Activated CD4-positive, alpha-beta T cell treated with anti-CD3 and anti-CD28 coated beads, Interleukin-2, amount 50 U/mL, for 16 hours (primary cell): ENCODE results near the gene EIF1AD.
"Not testable (repeated sequence)": the region's sequence is repeated elsewhere in the genome, so short reads cannot be mapped to it uniquely, and the experiment has no call there.

ENCODE experiments used
- DNase-seq: peaks from one replicate; pipeline ENCODE4 v3.0.0-alpha.2; 2020

Gene EIF1AD

GRCh38 chr11:66001942-66002647 is at the start of gene EIF1AD, which contains the start of gene BANF1:
Gene EIF1AD, minus strand, starts transcription at chr11:66002157. Its CDS starts 1,768 bp downstream, at chr11:66000389.
Gene BANF1, plus strand, starts transcription at chr11:66002503. Its CDS starts 748 bp downstream, at chr11:66003251.
- peak; percentile 98 for DNase-seq

DNA sequence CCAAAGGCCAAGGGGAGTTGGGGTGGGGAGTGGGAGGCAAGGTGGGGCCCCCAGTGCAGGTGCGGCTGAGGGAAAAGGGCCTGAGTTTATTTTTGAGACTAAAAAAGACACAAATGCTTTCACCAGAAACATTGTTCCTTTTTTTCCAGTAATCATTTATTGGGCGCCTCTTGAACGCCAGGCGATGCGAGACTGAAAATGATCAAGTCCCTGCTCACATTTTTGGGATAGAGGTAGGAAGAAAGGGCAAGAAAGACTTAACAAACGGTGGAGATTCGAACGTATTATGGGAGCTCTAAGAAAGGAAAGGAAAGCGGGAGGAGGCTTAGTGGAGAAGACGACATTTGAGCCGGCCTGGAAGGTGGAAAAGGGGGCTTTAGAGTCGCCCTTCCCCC is 49.4 kb upstream of the EIF1AD start:
- no peak for DNase-seq

DNA sequence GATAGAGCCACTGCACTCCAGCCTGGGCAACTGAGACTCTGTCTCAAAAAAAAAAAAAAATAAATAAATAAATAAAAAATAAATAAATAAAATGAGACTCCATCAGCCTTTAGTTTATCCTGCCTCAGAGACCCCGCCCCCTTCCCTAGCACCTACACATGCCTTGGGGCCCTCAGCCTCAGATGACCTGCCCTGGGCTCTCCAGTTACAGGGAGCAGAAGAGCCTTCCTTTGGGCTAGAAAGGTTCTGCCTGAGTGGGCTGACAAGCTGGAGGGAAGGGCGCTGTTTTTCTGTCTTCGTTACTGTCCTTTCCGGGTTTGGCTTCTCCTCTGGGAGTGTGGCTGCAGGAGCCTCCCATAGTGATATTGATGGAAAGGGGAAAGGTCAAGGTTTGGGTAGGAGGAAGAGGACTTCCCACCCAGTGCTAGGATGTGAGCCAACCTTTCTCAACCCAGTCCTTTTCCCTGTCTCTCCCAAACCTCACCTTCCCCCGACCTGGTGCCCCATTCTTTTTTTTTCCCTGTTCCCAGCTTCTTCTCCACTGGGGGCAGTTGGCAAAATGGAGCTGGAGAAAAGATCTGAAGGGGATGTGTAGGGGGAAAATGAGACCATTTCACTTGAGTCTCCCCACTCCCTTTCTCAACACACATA is 48.7 kb upstream of the EIF1AD start:
- no peak for DNase-seq

DNA sequence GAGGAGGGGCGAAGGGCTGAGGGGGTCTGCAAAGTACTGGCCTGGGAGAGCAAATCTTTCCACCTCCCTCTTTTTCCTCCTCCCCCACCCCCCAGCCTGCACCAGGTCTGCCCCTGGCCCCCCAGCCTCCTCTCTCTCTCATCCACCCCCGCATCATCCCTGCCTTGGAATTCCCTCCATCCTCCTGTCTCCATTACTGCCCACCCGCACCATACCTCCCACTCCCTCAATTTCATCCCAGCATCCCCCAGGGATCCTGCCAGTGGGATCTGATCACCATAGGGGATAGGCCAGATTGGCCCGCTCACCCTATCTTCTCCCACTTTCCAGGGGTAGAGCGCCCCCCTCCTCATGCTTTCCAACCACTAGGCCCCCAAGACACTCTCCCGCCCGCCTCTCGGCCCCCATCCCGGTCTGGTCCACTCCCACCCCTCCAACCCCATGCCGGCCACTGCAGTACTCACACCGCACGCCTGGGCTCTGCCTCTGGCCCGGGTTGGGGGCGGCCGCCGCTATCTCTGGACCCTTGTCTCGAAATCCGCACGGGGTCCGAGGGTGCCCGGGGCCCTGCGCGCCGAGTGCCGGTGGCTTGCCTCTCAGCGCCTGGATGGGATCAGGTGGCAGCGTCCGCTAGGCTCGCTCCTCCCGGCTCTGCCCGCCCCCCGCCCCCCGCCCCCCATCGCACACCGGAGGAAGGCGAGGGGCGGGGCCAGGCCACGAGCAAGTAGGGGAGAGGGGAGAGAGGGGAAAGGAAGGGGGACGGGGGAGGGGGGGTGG is 46.8 kb upstream of the EIF1AD start, which contains the start of gene GAL3ST3:
TSS of gene GAL3ST3 (minus strand) at position 615 of the 777 bp plus-strand sequence. CDS start 3,746 bp downstream, outside the sequence.
- DNase-seq, result no peak

DNA sequence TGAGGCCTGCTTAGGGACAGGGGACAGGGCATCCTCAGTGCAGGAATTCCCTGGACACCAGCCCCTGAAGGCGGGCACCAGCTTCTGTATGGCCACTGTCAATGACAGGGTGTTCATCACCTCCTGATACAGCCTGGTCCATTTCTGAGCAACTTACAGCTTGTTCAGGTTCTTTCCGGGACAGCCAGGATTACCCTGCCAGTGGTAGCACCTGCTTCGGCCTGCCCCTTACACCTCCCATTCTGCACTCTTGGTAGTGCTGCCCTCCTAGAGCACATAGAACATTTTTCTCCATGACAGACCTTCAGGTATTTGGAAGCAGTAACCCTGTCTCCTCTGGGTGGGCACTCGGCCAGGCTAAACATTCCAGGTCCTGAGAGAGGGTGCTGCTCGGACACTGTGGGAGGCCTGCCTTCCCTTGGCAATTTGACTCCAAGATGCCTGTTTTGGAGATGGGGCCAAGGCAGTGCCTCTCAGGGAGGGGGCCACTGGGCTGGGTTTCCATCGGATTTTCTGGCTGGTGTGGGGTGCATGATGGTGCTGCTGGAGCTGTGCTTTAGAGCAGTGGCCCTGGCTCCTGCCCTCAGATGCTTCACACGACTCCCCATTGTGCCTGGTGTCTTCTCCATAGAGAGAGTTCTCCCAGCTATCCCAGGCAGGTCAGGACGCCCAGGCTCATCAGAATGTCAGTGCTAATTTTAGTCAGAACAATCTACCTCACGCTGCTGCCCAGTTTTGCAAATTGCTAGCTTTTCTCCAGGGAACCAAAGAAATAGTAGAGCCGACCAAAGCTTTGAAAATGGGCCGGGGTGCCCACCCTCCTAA is 45.8 kb upstream of the EIF1AD start:
- DNase-seq, result no peak

DNA sequence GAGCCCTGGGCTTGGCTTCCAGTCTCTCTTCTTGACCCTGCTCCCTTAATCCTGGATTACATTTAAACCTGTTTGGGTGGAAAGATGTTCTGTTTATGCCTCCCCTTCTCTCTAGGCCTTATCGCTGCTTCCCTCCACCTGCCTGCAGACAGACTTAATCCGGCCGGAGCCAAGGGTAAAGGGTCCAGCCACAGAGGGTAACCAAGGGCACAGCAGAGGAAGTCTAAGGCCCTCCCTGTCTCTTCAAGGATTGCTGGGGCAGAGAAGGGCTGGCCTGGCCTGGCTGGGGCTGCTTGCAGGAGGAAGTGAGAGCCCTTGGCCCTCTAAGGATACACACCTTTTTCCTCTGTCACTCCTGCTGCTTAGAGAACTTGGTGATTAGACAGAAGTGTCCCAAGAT is 44.9 kb upstream of the EIF1AD start:
- no peak for DNase-seq

DNA sequence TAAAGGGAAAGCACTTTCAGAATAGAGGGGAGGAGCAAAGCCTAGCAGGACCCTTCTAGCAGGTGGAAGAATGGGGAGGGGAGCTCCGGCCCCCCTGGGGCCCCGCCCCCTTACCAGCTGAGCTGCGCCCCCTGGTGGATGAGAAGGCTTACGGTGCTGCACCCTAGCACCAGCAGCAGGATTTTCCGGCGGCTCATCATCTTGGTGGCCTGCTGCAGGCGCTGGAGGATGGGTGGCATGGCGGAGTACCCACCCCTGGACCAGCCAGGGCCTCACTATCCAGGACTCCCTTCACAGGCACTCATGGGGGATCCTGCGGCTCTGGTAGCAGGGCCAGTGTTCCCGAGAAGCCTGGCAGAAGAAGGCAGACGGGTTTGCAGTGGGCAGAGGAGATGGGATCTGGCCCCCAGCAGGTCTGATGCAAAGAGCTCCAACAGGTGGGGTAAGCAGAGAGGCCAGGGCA is 43.3 kb upstream of the EIF1AD start:
- DNase-seq, result peak; percentile 86

- DNase-seq, result peak; percentile 22
Measured at GRCh38 chr11:66044757-66045156, 42.8 kb upstream of the EIF1AD start.

DNA sequence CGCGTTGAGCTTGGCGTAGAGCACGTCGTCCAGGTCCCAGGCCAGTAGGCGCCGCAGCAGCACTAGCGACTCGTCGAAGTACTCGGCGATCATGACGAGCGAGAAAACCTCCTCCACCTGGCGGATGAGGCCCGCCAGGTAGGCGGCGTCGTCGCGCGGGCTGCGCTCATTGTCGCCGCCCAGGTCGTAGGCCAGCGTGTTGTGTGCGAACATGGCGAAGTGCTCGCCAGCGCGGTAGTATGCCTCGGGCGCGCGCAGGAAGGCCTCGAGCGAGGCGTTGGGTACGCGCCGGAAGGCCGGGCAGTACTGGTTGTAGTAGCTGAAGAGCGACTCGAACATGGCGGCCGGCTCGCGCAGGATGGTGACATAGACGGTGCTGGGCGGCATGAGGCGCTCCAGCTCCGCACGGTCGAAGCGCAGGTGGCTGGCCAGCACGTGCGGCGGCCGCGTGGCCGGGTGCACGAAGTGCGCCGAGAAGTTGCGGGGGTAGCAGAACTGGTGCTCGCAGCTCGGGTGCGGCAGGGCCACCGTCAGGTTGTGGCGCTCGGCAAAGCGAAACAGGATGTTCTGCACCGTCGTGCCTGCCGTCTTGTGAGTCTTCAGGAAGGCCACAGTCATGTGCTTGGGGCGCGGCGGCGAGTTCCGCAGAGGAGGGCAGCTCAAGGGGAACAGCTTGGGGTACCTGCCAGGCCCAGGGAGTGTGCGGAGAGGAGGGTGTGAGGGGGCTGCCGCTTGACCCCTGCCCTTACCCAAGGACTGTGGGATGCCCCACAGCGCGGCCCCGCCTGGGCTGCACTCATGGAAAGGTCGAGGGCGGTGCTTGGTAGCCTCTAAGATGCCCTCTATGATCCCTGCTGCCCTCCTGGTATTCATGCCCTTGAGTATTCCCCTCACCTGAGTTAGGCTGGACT is 41.3 kb upstream of the EIF1AD start:
- no peak for DNase-seq

DNA sequence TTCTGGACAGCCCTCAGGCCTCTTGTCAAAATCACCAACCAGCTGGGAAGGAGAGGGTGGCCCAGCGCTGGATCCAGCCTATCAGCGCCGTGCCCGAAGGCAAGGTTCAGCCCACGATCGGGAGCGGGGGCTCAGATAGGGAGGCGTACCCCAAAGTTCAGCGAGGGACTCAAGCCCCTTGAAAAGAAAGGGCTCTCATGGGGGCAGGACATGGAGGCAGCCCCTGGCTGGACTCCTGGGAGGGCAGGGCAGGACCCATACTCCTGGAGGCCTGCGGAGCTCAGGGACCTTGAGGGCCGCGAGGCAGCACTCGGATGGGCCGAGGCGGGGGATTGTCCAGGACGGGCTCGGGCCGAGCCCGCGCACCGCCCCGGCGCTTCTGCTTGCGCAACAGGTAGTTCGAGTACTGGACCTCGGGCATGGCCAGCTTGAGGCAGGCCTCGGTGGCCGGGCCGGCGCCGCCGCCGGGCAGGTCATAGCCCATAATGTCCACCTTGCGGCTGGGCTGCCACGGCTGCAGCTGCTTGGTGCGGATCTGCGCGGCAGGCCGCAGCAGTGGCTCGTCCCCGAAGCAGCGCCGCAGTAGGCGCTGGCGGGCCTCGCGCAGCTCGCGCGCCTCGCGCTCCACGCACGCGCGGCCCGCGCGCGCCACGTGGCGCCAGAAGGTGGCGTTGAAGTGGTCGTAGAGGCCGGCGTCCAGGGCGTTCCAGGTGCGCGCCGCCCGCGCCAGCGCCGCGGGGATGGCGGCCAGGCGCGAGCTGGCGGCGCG is 40.5 kb upstream of the EIF1AD start:
- no peak for DNase-seq

- no peak for DNase-seq
Measured at GRCh38 chr11:66039765-66040164, 37.8 kb upstream of the EIF1AD start.

- DNase-seq, result no peak
Measured at GRCh38 chr11:66037327-66037726, 35.4 kb upstream of the EIF1AD start.

- DNase-seq, result no peak
Measured at GRCh38 chr11:66036334-66036710, 34.4 kb upstream of the EIF1AD start.

DNA sequence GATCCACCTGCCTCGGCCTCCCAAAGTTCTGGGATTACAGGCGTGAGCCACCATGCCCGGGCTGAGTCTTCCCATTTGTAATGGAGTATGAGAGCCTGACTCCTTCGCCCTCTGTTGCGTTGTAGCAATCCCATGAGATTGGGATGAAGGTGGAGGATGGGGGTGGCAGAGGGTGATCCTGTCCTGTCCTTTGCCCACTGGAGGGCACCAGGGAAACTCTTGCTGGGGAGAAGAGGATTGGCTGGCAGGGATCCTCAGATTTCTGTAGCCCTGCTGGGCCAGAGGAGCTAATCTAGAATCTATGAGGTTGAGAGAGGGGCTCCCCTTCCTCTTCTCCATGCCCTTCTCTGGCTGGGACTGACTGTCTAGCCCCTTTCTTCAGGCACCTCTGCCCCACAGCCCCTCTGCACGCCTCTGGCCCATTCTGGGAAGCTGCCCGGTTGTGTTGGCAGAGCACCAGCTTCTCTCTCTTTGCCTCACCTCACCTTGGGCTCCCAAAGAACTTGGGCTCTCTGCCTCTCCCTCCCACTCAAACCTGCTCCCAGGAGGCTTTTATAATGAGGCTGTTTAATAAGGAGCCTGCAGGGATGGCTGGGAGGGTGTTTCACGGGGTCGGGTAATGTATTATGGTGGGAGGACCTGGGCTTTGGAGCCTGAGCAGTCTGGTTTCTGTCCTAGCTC is 33.8 kb upstream of the EIF1AD start:
- no peak for DNase-seq

DNA sequence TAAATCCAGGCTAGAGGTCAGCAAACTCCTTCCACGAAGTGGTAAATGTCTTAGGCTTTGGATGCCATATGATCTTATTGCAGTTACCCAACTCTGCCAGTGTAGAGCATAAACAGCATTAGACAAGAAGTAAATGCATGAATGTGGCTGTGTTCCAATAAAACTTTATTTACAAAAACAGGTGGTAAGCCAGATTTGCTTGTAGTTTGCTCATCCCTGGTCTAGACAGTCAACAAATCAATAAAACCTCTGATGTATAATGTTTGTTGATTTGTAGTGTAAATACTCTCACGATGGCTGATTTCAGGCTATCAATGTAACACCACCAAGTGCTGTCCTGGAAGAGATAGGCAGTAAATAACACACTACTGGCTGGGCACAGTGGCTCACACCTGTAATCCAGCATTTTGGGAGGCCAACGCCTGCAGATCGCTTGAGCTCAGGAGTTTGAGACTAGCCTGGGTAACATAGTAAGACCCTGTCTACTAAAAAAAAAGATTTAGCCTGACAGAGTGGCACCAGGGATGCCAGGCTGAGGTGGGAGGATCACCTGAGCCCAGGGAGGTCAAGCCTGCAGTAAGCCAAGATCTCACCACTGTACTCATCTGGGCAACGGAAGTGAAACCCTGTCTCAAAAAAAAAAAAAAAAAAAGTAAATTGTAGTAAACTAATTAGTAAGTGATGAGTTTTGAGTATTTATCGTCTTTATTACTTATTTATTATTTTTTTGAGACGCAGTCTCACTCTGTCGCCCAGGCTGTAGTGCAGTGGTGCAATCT is 31.2 kb upstream of the EIF1AD start:
- no peak for DNase-seq

DNA sequence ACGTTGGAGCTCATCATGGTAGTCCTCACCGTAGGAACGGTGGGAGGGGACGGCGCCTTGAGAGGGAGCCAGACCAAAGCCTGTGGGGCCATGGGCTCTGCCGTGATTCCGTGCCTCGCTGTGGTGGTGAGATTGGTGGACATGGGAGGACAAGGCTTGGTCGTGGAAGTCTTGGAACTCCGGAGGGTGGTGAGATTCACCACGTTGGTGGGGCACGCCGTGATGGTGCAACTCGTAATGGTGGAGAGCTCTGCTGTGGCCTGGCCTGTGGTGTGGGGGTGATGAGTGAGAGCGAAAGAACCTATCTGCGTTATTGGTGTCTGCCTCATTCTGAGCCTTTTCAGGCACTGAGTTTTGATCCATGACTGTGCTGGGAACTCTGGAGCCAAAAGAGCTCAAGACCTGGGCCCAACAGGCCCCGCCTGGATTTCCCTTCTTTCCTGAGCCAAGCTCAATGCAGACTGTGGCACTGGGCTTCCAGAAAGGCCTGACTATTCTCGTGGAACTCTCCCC is 24.1 kb upstream of the EIF1AD start, which contains the start of gene CATSPER1:
TSS of gene CATSPER1 (minus strand) at position 463 of the 513 bp plus-strand sequence. CDS start at position 363, 100 bp downstream.
- DNase-seq, result no peak

DNA sequence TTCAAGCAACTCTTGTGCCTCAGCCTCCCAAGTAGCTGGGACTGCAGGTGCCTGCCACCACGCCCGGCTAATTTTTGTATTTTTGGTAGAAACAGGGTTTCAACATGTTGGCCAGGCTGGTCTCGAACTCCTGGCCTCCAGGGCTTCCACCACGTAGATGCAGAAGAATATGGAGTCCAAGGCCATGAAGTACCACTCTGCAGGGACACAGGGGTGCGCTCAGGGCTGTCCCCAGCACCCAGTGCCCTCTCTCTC is 21.2 kb upstream of the EIF1AD start:
- DNase-seq, result not testable (repeated sequence)

DNA sequence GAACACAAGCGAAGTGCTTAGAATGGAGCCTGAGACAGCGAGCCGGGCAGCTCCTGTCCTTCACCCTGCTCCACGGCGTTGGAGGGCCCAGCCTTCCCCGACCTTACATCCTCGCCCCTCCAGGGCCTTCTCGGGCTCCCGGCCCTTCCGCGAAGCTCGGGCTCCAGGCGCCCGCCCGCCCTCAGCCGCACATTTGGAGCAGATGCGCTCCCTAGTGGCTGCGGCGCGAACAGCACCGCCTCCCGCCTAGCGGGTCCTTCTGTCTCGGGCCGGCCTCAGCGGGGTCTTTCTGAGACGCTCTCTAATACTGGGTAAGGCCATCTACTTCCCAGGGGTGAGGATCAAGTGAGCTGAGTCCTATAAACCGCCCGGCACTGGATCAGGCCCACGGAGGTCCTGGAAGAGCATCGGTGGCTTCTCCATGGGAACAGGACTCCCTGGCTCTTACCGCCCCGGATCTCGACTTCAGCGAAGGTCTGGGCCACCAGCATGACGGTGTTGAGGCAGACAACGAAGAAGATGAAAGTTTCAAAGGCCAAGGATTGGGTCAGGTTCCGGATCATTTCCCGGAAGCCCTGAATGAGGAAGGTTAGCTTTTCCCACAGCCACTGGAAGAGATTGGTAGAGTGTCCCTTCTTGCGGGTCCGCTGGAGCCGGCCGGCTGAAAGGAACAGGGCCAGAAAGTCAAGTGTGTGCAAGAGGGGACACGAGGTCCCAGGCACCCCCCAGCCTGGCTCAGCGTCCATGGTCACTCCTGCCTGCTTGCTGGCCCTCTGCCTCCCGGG is 20.6 kb upstream of the EIF1AD start:
- peak; percentile 76 for DNase-seq
